NCI-H1417 treated with DMSO at 0.1 percent for 48 hours (cell line): ENCODE results near the gene WNT7B.

Experiments
- DNase-seq: peaks from one replicate; lab custom pipeline; 2025; lab: John Stamatoyannopoulos, UW

The WNT7B gene

DNA sequence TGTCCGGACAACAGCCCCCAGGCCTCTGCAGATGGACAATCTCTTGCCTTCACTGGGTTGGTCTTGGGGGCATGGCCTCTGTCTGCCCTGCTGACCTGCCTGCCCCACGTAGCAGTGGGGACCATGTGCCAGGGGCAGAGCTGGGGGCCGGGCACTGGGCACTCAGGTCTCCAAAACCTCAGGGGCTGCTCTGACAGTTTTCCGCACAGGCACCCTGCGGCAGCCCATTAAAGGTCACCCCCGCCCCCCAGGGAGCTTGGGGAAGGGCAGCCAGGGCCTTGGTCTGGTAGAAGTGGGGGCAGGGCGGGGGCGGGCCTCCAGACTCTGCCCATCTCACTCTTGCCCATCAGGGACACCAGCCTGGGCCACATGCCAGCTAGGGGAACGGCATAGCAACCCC is 49.9 kb downstream of the WNT7B start:
- DNase-seq, result no peak

- no peak for DNase-seq
Measured at GRCh38 chr22:45926433-45926832, 50.5 kb downstream of the WNT7B start.

DNA sequence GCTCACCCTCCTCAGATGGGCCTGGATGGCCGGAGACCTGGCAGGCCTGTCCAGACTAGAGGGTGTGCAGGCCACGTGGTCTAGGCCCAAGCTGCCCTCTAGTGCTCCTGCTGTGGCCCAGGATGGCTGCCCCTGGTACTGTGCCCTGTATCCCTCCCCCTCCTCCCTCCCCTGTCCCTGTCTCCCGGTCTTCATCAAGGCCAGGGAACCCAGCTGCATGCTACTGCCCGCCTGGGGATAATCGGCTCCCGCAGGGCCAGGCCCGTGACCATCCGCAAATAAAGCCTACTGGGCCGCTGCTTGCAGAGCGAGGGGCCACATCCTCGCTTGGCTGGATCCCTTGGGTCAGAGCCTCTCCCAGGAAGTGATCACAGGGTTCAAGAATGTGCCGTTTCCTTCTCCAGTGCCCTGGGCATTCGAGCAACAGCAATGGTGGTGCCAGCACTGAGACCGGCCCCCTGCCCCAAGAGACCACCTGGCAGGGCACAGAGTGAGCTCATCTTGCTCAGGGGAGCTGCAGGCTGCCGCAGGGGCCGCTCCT is 51.1 kb downstream of the WNT7B start:
- DNase-seq, result no peak

GRCh38 chr22:45923835-45924234 is 53.1 kb downstream of the WNT7B start:
- DNase-seq, result no peak

- DNase-seq, result no peak
Measured at GRCh38 chr22:45923212-45923611, 53.8 kb downstream of the WNT7B start.

DNA sequence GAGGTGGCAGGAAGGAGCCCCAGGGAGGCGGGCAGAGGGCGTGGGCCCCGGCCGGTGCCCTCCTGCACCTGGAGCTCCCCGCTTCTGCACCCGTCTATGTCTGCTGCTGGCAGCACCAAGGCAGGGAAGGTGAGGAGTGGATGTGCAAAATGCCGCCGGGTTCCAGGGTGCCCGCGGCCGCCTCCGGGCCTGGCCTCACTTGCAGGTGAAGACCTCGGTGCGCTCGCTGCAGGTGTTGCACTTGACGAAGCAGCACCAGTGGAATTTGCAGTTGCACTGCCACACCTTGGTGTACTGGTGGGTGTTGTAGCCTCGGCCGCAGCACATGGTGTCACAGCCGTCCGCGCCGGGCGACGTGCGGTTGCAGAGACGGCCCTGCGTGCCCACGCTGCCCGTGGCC is 54.3 kb downstream of the WNT7B start:
- DNase-seq, result no peak

DNA sequence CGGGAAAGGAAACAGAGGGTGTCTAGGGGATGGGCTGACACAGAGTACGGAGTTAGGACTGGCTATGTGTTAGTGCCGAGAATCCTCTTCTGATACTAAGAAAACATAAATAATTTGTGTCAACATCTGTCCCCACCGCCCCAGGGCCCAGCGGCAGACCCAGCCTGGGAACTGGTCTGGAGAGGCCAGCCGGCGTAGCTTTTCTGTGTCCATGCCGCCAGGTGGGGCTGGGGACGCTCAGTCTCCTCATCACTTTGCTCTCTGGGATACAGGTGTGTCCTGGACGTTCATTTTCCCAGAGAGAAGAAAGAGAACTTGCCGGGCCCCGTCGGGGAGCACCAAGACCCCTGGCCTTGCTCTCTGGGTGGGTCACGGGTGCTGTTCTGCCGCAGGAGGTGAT is 54.7 kb downstream of the WNT7B start:
- DNase-seq, result no peak

GRCh38 chr22:45919504-45920286 is 57.3 kb downstream of the WNT7B start:
- no peak for DNase-seq

- no peak for DNase-seq
Measured at GRCh38 chr22:45918459-45919370, 58.2 kb downstream of the WNT7B start.

DNA sequence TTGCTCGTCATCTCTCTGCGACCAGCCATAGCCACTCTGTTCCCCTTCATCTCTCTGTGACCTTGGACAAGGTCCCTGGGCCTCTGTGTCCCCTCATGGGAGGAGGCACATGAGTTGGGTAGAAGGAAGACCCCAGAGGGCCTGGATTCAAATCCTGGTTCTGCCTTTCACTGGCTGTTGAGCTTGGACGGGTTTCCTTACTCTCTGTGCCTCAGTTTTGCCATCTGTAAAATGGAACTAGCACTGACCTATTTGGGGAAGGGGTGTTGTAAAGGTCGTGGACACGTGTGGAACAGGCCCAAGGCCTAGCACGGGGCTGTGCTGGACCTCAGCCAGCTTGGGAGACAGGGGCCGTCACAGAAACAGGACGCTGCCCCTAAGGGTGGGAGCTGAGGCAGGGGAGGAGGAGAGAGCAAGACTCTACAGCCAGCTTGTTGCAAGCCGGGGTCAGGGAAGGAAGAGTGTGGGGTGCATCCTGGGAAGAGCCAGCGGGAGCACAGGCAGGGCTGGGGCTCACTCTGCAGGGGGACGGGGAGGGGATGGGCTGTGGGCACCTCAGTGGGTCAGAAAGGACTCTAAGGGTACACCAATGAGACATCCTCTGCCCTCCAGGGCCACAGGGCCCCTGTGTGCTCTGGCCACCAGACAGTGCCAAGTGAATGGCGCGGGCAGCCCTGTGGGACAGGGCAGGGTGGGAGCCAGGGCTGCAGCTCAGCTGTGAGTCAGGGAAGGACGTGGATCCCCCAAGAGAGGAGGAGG is 59.1 kb downstream of the WNT7B start:
- DNase-seq, result no peak

DNA sequence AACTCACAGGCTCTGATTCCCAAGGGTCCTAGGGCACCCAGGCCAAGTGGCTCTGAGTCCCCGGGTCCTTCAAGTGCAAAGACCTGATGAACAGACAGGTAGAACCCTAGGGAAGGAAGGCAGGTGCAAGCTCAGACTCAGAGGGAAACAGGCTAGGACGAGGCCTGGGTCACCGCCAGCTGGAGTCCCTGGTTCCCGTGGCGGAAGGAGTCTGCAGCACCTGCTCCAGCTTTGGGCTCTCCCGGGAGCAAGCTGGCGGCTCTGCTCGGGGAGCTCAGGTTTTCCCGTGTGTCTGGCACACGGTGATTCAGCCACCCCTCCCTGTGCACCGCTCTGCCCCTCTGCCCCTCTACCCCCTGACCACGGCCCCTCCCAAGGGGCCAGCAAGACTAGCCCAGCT is 59.8 kb downstream of the WNT7B start:
- DNase-seq, result no peak

- DNase-seq, result no peak
Measured at GRCh38 chr22:45916515-45916914, 60.4 kb downstream of the WNT7B start.

DNA sequence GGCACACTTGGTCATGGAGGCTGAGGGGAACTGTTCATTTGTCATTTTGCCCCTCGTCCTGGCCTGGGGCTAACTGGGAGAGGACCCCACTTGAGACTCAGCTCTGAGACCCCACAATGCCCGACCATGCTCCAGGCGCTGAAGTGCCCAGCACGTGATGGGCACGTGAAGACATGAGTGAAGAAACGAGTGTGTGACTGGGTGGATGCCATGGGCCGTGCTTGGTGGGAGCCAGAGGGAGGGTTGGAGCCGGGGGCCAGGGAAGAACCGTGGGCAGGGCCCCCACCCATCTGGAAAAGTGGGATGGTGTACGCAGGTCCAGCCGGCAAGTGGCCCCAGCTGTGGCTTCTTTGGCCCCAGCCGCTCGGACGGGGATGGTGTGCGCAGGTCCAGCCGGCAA is 61.1 kb downstream of the WNT7B start:
- no peak for DNase-seq

DNA sequence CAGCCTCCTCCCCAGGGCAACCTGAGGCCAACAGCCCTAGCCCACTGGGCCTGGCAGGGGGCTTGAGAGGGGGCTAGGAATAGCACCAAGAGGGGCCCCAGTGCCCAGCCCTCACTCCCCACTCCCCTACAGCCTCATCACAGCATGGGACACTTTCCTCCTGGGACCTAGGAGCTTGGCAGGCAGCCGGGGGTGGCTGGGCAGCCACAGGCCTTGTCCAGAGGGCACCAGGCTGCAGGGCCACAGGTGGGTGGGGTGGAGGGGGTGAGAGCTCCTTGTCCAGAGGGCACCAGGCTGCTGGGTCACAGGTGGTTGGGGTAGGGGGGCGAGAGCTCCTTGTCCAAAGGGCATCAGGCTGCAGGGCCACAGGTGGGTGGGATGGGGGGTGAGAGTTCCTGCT is 61.8 kb downstream of the WNT7B start:
- no peak for DNase-seq

- DNase-seq, result no peak
Measured at GRCh38 chr22:45914309-45914708, 62.7 kb downstream of the WNT7B start.

- no peak for DNase-seq
Measured at GRCh38 chr22:45912910-45913309, 64.1 kb downstream of the WNT7B start.

DNA sequence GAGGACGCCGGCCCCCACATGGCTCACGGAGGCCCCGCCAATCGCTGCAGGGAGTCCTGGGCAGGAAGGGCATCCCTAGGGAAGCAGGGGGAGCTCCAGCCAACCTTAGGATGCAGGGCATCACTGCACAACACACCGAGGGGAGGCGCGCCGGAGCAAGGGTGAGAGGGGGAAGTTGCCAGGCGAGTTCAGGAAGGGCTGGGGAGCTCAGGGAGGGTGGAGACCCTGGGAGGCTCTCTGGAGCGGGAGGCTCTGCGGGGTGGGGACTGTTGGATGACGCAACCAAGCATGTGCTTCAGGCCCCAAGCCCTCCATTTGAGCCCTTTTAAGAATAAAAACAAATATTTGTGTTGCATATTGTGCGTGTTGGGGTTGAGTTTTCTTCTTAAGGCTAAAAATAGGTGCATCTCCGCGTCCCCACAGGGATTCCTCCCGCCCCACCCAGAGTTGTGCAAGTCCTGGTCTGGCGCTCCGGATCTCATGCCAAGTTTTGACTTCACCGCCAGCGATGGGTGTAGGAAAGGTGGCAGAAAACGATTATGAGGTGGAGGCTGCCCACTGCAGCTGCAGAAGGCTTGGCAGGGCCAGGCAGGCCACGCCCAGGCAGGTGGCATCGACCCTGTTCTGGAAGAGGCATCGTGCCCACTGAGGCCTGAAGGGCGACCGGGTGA is 65.2 kb downstream of the WNT7B start:
- DNase-seq, result no peak

- DNase-seq, result no peak
Measured at GRCh38 chr22:45910928-45911467, 66.0 kb downstream of the WNT7B start.

DNA sequence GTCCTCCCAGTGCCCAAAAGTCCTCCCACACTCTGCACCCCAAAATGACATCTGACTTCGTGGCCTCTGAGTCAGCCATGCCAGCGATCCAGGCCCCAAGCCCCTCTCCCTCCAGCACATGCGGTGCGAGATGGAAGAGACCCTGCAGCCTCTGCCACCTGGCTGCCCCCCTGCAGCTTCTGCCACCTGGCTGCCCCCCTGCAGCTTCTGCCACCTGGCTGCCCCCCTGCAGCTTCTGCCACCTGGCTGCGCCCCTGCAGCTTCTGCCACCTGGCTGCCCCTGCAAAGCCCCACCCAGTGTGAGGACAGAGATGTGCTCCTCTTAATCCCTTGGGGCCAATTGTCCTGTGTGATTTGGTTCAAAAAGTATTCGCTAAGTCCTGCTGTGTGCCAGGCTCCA is 68.0 kb downstream of the WNT7B start:
- no peak for DNase-seq

DNA sequence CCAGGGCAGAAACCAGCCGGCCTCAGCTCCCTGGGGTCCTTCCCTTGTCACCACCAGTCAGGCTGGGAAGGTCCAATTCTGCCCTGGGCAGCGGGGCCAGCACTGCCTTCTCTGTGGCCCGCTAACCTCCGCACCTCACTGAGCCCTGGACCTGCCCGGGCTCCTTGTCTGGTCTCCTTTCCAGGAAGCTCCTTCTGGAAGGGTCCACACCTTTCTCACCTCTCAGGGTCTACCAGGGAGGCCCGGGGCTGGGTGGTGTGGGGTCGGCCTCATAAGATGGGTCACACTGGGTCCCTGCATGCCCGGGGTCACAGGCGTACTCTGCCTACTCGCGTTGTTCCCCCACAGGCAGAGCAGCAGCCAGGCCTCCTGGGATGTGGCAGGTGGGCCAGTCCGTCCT is 69.0 kb downstream of the WNT7B start:
- no peak for DNase-seq

- DNase-seq, result no peak
Measured at GRCh38 chr22:45907378-45907777, 69.6 kb downstream of the WNT7B start.
